ENCODE measurements around the gene DOCK9.

DNA sequence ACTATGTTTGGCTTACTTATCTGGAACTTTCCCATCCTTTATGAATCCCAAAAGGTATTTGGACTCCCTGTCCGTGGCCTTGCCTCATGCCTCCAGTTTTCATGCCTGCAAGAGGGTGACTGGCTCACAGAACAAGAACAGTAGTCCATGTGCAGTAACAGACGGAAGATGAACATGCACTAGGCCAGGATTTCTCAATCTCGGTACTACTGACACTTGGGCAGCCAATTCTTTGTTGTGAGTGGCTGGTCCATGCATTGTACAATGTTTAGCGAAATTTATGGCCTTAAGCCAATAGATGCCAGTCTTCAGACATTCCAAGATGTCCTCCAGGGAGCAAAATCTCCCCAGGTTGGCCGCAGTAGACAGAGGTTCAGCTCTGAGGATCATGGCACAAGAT lies 61.9 kb downstream of the DOCK9 start:
- TF ChIP-seq POLR2A (IDR thresholded peaks at IDR 0.05; ENCODE audit: low read depth, low read length): no peak
- no peak for TF ChIP-seq POLR2AphosphoS5 (IDR thresholded peaks at IDR 0.05; ENCODE audit: low read depth, low read length)
- TF ChIP-seq POU2F2 (IDR thresholded peaks at IDR 0.05; ENCODE audit: low read depth, low read length): no peak
- TF ChIP-seq PAX5 (IDR thresholded peaks at IDR 0.05; ENCODE audit: insufficient read depth, low read length, severe bottlenecking): no peak
- TF ChIP-seq TAF1 (IDR thresholded peaks at IDR 0.05; ENCODE audit: low read depth, low read length): no peak
- TF ChIP-seq SPI1 (IDR thresholded peaks at IDR 0.05; ENCODE audit: low read depth, low read length): no peak
